Ishikawa (cell line): Measurements from ENCODE around the gene XRCC4.

Source experiments
- CEBPB ChIP-seq: IDR thresholded peaks from 2 replicates; pipeline ENCODE4 v1.6.1; 2012
- CREB1 ChIP-seq: IDR thresholded peaks from 2 replicates; pipeline ENCODE4 v1.6.1; 2012; ENCODE audit warnings: low read depth
- EGR1 ChIP-seq: IDR thresholded peaks from 2 replicates; pipeline ENCODE4 v1.6.1; 2012
- EP300 ChIP-seq: IDR thresholded peaks from 2 replicates; pipeline ENCODE4 v1.6.1; 2012; ENCODE audit warnings: borderline replicate concordance
- FOXM1 ChIP-seq: IDR thresholded peaks from 2 replicates; pipeline ENCODE4 v1.6.1; 2012; ENCODE audit warnings: low read depth, borderline replicate concordance
- NFIC ChIP-seq: IDR thresholded peaks from 2 replicates; pipeline ENCODE4 v1.6.1; 2012
- RAD21 ChIP-seq: IDR thresholded peaks from 2 replicates; pipeline ENCODE4 v1.6.1; 2012; ENCODE audit warnings: low read depth
- TAF1 ChIP-seq: IDR thresholded peaks from 2 replicates; pipeline ENCODE4 v1.6.1; 2012; ENCODE audit warnings: low read depth, mild to moderate bottlenecking
- TCF12 ChIP-seq: IDR thresholded peaks from 2 replicates; pipeline ENCODE4 v1.6.1; 2012; ENCODE audit warnings: low read depth
- TEAD4 ChIP-seq: IDR thresholded peaks from 2 replicates; pipeline ENCODE4 v1.6.1; 2012
- YY1 ChIP-seq: IDR thresholded peaks from 2 replicates; pipeline ENCODE4 v1.6.1; 2012; ENCODE audit warnings: low read depth
- ZBTB7A ChIP-seq: IDR thresholded peaks from 2 replicates; pipeline ENCODE4 v1.6.1; 2012; ENCODE audit warnings: low read depth
- TF ChIP-seq, protein P1 (sequence below): IDR thresholded peaks from 2 replicates; pipeline ENCODE4 v1.6.1; 2012
- TF ChIP-seq, protein P2 (sequence below): IDR thresholded peaks from 2 replicates; pipeline ENCODE4 v1.6.1; 2012; ENCODE audit warnings: low read depth, mild to moderate bottlenecking
- TF ChIP-seq, protein P3 (sequence below): IDR thresholded peaks from 2 replicates; pipeline ENCODE4 v1.6.1; 2012

Gene XRCC4

DNA sequence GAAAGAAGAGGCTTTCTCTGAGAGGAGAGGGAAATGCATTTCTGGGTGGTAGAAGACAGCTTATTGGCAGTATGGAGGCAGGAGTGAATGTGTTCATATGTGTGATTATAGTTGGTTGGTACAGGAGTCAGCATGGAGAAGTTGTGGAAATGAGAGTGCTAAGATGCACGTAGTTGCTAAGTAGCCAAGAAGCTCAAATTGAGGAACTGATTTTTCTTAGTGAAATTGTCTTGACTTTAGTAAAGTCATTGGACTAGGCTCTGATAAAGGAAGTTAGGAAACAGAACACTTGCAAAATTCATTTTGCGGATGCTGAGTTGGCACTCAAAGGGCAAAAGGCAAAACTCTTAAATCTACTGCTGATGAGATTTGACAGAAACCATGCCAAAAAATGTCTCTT, 235.3 kb downstream of the XRCC4 start:
- TF ChIP-seq FOXM1: no peak
- TF ChIP-seq, protein P1, sequence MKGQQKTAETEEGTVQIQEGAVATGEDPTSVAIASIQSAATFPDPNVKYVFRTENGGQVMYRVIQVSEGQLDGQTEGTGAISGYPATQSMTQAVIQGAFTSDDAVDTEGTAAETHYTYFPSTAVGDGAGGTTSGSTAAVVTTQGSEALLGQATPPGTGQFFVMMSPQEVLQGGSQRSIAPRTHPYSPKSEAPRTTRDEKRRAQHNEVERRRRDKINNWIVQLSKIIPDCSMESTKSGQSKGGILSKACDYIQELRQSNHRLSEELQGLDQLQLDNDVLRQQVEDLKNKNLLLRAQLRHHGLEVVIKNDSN: no peak
- no peak for TF ChIP-seq ZBTB7A
- TF ChIP-seq, protein P2, sequence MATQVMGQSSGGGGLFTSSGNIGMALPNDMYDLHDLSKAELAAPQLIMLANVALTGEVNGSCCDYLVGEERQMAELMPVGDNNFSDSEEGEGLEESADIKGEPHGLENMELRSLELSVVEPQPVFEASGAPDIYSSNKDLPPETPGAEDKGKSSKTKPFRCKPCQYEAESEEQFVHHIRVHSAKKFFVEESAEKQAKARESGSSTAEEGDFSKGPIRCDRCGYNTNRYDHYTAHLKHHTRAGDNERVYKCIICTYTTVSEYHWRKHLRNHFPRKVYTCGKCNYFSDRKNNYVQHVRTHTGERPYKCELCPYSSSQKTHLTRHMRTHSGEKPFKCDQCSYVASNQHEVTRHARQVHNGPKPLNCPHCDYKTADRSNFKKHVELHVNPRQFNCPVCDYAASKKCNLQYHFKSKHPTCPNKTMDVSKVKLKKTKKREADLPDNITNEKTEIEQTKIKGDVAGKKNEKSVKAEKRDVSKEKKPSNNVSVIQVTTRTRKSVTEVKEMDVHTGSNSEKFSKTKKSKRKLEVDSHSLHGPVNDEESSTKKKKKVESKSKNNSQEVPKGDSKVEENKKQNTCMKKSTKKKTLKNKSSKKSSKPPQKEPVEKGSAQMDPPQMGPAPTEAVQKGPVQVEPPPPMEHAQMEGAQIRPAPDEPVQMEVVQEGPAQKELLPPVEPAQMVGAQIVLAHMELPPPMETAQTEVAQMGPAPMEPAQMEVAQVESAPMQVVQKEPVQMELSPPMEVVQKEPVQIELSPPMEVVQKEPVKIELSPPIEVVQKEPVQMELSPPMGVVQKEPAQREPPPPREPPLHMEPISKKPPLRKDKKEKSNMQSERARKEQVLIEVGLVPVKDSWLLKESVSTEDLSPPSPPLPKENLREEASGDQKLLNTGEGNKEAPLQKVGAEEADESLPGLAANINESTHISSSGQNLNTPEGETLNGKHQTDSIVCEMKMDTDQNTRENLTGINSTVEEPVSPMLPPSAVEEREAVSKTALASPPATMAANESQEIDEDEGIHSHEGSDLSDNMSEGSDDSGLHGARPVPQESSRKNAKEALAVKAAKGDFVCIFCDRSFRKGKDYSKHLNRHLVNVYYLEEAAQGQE: no peak
- no peak for TF ChIP-seq TCF12
- TF ChIP-seq TAF1: no peak
- no peak for TF ChIP-seq YY1
- no peak for TF ChIP-seq EGR1
- TF ChIP-seq, protein P3, sequence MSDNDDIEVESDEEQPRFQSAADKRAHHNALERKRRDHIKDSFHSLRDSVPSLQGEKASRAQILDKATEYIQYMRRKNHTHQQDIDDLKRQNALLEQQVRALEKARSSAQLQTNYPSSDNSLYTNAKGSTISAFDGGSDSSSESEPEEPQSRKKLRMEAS: no peak

DNA sequence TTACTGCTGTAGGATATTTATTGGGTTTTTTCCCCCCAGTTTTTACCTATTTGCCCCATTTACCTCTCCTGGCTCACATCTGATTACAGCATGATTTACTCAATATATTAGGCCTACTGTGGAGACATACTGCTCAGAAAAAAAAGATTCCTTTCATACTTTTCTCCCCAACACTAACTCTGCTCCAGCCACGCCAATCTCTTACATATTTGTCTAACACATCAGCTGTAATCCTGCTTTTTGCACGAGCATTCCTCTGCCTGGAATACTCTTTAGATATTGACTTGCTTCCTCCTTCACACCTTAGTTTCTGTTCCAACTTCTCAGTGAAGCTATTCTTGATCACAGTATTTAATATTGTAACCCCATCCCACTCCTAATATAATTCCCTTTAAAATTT, 236.1 kb downstream of the XRCC4 start:
- TF ChIP-seq CREB1 (no peak), RAD21 (no peak), TEAD4 (no peak), TCF12 (no peak), FOXM1 (no peak), NFIC (no peak), ZBTB7A (no peak), CEBPB (no peak), YY1 (no peak), EP300 (no peak), EGR1 (no peak), TAF1 (no peak)
- TF ChIP-seq, protein P2: no peak
- TF ChIP-seq, protein P1: no peak
- TF ChIP-seq, protein P3: no peak

DNA sequence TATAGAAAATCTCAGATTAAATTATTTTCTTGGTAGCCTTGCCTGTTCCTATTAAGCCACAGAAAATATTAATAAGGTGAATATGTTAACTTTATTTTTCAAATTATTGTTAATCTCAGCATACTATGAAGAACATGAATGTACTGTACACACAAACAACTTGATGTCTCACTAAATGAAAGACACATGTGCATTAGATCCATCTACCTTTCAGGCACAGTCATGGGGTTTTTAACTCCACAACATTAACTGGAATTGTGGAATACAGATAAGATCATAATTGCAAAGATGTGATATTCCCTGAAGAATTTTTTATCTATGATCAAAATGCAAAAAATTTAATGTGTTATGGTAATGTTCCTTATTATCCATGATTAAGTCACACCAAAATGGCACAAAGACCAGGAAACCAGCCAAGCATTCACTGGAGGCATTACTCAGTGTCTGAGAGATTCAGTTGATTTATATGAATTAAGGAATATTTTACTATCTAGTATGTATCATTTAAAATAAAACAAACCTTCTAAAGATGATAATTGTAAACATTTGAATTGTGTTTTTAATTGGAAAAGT, 244.2 kb downstream of the XRCC4 start:
- TF ChIP-seq EGR1 (no peak), RAD21 (no peak), TAF1 (no peak), YY1 (no peak), EP300 (no peak), TCF12 (no peak)

DNA sequence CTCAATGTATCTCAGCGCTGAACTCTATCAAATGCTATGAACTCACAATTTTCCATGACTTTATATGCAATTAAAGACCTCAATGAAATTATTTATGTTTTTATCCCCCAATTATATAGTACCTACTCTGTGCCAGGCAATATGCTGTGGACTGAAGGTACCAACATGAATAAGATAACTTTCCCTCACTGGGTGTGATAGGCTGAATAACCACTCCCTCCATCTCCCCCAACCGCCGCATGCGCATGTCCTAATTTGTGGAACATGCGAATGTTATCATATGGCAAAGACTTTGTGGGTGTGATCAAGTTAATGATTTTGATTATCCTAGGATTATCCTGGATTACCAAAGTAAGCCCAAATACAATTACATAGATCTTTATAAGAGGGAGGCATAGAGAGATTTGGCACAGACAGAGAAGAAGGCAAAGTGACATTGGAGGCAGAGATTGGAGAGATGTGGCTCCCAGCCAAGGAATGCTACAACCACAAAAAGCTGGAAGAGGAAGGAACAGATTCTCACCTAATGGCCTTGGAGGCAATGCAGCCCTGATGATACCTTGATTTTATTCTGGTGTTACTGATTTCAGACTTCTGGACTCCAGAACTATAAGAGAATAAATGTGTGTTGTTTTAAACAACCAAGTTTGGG, 245.1 kb downstream of the XRCC4 start:
- TF ChIP-seq, protein P3: no peak
- no peak for TF ChIP-seq TCF12
- TF ChIP-seq FOXM1: no peak
- TF ChIP-seq EP300: no peak
- TF ChIP-seq ZBTB7A: no peak
- TF ChIP-seq, protein P2: no peak
- TF ChIP-seq CREB1: no peak
- no peak for TF ChIP-seq EGR1
- TF ChIP-seq TEAD4: no peak
- TF ChIP-seq RAD21: no peak
- TF ChIP-seq CEBPB: no peak
- TF ChIP-seq, protein P1: no peak
- no peak for TF ChIP-seq NFIC
- no peak for TF ChIP-seq TAF1
- TF ChIP-seq YY1: no peak
